NCI-H446 treated with DMSO at 0.1 percent for 48 hours (cell line): ENCODE results near the gene PDE4B.
"Not testable (repeated sequence)": the region's sequence is repeated elsewhere in the genome, so short reads cannot be mapped to it uniquely, and the experiment has no call there.

Experiments
- DNase-seq: peaks from one replicate; lab custom pipeline; 2025; lab: John Stamatoyannopoulos, UW

Gene PDE4B

DNA sequence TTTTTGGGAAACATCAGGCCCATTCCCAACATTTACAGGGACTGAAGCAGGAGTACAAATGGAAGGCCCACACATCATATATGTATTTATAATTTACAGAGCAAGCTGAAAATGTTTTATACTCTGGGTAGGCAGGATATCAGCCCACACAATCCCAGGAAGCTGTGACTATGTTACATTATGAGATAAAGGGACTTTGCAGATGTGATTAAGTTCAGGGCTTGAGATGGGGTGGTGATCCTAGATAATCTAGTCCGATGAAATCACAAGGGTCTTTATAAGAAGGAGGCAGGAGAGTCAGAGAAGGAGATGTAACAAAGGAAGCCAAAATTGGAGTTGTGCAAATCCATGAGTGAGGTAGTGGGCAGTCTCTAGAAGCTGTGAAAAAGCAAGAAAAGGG is 160.5 kb downstream of the PDE4B start:
- no peak for DNase-seq

DNA sequence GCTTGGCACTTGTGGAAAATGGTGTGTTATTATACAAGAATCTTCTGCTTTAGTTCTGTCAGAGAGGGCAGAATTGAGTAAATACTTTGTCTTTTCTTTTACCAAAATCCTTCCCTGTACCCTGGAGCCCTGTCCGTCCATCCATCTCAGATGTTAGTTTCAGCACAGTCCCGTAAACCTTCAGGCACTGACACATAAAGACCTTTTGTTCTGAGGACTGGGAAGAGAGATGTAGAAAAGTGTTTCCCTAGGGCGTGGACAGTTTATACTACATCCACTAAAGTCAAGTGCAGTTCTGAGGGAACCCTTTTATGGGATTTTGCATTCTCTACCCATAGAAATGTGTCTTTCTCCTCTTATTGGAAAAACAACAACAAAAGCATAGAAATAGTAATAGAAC is 162.4 kb downstream of the PDE4B start:
- DNase-seq, result no peak

DNA sequence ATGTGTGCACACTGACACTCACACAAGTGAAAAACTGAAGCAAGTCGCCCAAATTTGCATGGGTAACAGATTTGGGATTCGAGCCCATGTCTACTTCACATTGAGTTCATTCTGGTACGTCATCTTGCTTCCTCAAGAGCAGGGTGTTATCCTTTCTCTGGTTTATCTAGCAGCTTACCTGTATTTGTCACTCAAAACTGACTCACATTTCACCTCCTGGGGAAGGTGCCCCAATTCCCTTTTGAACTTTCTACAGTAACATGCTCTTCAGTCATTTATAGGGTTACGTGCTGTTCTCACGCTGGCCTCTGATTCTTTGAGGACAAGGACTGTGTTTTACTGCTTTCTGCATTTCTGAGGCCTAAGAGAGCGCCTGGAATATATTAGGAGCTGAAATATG is 162.8 kb downstream of the PDE4B start:
- DNase-seq, result no peak

DNA sequence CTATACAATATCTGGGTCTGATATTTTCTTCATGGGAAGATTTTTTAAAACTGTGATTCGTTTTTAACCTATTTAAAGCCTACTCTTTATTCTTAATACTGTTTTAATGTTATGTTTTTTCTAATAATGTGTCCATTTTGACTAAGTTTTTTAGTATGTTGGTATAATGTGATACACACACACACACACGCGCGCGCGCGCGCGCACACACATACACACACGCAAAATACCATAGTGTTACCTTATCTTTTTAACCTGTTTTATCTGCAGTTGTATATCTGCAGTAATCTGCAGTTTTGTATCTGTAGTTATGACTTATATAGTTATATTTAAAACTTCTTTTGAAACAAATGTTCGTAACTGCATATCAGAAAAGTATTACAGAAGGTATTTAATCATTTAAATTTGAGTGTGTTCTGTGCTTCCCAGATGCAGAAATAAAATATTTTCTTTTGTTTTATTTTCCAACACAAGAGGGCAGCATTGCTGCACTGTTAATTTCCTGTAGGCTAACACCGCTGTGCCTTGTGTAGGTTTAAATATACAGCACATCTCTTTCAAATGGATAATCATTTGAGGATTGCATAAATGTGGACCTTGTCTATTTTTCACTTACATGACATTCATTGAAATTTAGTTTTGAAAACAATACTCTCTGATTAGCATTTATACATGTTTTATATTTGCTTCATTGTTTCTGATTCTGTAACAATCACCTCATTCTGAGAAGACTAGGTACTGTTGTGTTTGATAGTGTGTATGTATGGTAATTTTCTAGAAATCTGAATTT is 166.1 kb downstream of the PDE4B start:
- DNase-seq, result peak; percentile 38

DNA sequence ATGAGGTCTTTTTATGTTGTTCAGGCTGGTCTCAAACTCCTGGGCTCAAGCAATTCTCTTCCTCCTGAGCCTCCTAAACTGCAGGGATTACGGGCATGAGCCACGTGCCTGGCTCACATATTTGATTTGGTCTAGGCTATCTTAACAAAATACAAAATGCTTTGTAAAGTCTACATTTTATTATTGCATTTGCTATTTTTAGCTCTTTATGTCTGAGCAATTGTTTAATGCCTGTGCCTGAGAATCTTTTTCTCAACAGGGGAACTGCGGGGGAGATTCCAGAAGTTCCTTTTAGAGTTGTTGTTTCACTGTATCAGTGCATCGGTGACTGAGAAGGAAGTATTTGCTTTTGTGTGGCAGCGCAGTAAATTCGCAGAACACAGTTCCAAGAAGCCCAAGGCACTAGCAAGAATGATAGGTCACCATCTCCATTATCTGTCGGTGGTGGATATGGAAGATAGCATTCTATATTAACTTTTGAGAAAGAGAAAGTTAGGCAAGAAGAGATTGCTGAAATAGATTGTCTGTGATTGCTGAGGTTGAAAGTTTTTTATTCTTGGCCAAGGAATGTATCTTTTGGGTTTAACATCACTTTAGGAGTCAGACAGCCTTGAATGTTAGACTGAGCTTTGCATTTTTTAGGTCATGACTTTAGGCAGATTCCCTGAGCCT is 167.3 kb downstream of the PDE4B start:
- no peak for DNase-seq

DNA sequence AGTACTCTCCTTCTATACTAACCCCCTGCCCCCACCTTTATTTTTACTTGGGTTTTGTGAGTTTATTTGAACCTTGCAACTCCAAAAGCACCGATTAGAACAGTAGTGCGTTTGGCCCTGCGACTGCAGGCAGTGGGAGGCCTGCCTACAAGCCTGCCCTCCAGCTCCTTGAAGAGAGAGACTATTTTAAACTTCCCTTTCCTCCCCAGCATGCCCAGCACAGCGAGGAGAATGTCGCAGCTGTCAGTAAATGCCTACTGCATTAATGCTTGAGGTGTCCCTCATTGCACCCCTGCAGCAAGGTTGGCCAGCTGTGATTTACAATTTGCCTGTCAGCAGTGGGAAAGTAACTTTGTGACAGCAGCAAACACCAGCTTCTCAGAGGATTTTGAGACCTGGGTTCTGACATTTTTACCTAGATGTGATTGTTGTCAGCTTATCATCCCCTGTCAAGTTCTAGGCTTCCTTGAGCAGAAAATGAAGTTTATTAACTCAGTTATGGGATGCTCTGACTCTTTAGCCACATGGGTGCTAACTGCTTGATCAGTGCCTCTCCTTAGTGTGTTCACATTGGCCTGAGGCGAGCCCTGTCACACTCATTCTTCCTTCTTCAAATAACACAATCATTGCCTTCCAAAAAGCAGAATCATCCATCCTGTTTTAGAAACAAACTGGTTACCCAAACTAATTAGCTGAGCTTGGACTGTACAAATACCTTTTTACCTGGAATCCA is 170.6 kb downstream of the PDE4B start:
- DNase-seq, result no peak

DNA sequence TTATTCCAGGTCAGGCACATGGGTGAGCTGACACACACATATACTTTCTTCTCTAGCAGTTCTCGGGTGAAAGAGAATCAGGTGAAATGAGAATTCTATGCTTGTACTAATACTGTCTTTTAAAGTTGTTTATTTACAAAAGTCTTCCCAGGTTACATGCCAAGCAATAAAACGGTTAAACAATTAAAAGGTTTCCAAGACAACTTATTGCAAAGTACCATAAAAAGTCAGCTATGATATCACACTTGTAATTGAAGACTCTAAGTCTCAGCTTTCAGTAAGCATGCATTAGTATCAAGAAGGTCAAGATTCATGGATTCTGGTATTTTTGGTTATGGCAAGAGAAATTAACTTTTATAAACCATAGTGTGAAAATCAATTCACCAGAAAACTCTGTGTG is 171.4 kb downstream of the PDE4B start:
- no peak for DNase-seq

DNA sequence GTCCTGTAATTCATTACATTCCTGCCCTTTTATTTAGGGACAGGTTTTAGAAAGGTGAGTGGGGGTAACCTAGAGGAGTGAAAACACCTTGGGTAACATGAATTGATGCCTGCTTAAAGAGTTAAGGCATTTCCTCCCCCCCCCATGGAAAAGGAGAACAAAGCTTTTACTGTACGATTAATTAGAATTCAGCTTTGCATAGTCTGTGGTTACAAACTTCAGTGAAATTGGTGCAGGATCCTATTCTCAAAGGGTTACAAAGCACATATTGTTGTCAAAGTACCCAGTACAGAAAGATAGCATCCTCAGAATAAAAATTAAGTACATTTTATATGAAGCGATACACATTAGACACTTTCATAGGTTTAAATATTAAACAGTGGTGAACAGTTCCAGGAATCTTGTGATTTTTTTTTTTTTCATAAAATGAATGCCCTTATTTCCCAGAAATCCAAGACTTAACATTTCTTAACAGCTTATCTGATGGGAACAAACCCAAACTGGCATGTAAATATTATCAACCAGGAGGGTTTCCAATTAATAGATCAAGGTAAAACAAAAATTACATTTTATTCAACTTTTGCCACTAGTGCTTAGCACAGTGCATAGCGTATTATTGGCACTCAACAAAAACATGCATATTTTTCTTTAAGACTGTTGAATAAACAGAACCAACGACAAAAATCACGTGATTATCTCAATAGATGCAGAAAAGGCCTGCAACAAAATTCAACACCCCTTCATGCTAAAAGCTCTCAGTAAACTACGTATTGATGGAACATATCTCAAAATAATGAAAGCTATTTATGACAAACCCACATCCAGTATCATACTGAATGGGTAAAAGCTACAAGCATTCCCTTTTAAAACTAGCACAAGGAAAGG is 172.7 kb downstream of the PDE4B start:
- no peak for DNase-seq

DNA sequence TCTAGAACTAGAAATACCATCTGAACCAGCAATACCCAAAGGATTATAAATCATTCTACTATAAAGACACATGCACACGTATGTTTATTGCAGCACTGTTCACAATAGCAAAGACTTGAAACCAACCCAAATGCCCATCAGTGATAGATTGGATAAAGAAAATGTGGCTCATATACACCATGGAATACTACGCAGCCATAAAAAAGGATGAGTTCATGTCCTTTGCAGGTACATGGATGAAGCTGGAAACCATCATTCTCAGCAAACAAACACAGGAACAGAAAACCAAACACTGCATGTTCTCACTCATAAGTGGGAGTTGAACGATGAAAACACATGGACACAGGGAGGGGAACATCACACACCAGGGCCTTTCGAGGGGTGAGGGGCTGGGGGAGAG is 174.8 kb downstream of the PDE4B start:
- not testable (repeated sequence) for DNase-seq

DNA sequence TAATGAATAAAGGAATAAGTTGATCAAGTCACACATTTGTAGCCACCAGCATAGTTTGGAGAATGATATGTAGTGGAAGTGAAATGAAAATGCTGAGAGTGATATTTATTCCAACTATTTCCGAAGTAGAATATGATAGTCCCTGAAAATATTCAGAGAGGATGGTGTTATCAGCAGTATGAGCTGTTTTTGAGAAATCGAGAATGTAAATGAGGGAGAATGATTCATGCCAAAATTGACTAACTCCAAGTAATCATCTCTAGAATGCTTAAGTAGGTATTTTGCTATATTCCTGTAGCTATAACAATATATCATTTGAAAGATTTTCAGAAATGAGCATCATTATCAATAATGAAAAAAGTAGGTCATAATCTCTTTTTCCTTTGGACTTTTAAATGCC is 178.9 kb downstream of the PDE4B start:
- DNase-seq, result no peak

DNA sequence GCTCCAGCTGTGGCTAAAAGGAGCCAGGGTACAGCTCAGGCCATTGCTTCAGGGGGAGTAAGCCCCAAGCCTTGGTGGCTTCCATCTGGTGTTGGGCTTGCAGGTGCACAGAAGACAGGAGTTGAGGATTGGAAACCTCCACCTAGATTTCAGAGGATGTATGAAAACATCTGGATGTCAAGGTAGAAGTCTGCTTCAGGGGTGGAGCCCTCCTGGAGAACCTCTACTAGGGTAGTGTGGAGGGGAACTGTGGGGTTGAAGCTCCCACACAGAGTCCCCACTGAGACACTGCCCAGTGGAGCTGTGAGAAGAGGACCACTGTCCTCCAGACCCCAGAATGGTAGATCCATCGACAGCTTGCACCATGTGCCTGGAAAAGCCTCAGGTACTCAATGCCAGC is 183.0 kb downstream of the PDE4B start:
- no peak for DNase-seq

DNA sequence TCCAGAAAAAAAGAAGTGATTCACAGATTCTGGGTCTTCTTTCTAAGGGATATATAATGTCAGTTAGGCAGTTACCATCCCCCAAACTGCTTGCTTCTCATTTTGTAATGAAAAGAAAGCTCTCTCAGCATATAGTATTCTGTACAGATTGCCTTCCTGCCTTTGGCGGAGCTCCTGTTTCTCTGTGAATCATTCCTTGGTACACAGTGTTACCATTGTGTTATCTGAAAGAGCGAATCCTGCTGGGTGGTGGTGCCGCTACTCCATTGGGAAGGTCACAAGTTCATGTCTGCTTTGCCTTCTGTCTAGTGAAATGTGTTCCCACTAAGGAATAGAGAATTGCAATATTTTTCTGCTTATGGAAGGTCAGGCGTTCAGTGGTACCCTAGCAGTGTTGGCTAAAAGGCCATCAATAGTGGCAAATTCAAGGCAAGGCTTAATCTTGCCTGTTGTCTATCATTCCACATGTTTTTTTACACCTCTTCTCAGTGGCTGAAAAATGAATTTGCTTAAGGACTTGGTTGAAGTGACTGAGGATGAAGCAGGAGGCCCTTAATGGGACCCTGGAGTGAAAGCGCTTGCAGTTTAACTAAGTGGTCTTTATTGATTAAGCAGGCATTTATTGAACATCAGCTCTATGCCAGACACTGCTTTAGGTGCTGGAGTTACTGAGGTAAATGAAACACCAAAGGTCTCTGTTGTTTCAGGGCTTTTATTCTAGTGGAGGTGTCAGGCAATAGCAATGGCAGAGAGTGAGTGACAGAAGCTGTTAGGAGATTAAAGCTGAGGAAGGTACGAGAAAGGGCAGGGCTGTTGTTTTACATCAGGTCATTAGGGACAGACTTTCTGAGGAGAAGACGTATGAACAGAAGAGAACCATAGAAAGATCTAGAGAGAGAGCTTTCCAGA is 186.7 kb downstream of the PDE4B start:
- DNase-seq, result peak; percentile 49

DNA sequence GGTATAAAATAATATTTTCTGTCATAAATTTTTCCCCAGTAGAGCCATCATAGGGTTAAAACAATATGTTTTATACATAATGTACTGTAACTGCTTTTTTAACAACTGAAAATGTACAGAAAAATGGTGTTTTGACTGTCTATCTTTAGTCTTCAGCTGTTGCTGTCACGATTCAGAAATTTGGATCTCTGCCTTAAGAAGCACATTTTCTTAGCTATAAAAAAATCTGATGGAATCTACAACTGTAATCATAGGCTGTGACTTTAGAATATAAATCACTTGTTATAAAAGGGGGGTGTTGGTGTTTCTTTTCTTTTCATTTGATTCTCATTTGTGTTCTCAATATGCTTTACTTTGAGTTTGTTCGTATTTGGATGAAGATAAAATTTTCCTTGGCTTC is 187.5 kb downstream of the PDE4B start:
- no peak for DNase-seq

DNA sequence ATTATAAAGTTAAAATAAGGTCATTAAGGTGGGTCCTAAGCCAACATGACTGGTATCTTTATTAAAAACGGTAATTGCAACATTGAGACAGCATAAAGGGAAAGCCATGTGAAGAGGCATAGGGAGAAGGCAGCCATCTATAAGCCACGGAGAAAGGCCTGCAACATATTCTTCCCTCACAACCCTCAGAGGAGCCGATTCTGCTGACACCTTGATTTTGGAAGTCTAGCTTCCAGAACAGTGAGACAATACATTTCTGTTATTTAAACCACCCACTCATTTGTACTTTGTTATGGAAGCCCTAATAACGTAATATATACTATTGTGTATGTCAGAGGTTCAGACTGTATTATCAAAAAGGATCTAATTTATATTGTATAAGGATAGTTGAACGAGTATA is 190.8 kb downstream of the PDE4B start:
- no peak for DNase-seq

DNA sequence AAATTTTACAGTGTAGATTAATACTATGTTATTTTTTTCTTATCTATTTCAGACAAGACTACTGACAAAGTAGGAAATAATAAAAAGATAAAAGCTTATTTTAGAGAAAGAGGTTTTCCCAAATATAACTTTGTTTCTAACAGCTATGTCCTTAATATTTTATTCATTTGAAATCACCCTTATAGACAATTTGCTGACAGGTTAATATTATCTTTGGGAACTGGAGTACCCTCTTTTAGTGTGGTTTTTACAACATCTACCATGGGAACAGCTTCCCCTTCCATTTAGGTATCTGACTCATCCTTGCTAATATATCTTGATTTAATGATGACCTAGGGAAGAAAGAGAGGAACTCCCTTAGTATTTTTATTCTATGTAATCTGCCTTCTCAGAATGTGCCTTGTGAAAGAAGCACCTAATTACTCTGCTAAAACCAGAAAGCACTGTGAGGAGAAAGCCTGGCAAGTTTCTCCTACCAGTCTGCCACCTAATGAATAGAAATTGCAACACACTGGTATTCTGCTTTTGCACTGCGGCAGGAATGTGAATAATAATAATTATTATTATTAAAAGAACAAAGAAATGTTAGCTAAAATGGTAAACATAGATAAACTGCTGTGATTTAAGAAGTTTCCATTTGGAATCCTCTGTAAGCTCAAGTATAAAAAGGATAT is 192.8 kb downstream of the PDE4B start:
- no peak for DNase-seq

DNA sequence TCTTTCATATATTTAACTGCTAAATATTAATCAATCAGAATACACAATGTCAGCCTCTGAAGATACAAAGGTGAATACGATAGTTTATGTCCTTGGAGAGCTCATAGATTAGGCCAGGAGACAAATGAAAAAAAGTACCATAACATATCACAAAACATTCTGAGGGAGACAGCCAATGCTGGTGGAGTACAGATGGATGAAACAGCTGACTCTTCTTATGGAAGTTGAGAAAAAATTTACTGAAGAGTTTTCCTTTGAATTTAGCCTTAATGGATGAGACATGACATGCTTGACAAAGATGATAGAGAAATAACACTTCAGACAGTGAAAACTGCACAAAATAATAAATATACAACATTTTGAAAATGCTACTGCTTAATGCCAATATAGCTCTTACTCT is 193.5 kb downstream of the PDE4B start:
- DNase-seq, result no peak

DNA sequence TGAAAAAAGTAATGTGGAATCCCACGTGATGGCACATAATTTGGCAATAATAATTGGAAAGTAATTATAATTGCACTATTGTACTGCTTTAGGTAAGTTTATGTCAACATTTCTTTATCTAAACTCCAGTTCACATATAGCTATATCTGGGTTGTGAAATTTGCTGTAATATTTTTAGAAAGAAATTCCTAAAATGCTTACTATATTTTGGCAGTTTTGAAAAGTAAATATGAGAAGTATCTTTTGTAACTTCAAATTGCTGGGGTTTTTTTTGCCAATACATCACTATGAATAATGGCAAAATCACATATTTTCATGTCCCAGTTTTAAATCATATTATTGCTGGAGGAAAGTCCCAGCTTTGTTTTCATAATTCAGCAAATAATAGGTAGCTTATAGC is 197.5 kb downstream of the PDE4B start:
- DNase-seq, result no peak

DNA sequence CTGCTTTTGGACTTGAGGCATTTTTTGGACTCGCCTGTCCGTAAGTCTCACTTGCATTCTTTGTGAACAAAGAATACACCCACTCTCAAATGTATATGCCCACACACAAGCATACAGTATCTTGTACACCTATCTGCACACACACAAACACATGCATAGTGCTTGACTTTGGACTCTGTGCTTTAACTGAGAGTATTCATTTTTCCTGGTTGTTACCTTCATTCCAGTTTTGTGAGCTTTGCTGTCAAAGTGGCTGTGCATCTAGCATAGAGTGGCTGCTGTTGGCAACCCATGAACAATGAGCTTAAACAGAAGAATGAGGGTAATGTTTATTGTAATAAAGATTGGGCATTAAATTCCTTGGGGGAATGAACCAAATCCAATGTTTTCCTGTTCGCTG is 199.0 kb downstream of the PDE4B start:
- DNase-seq, result no peak

DNA sequence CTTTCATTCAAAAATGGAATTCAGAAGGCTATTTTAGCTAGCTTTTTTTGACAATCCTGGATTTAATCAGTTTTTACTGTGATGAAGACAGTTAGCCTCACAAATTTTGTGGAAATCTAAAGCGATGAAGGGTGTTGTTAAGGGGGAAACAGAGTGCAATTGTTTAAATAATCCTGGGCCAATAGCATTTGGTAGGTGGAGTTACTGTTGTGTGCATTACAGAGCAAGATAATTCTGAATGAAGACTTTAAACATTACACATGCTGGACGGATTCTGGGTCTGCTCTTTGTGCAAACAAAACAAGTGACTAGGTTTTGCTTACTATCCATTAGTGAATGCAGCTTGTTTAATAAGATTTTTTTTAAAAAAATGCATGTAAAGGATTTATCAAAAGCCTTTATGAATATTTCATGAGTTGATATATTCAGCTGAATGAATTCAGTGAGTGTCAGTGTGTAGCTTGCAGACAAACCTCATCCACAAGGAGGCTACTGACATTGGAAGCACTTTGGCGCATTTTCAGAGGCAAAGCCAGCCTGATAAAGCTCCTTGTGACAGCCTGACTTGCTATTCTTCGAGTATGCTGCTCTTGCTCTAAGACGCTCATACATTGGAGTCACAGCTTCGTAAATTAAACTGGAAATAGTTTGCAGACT is 199.6 kb downstream of the PDE4B start:
- no peak for DNase-seq

DNA sequence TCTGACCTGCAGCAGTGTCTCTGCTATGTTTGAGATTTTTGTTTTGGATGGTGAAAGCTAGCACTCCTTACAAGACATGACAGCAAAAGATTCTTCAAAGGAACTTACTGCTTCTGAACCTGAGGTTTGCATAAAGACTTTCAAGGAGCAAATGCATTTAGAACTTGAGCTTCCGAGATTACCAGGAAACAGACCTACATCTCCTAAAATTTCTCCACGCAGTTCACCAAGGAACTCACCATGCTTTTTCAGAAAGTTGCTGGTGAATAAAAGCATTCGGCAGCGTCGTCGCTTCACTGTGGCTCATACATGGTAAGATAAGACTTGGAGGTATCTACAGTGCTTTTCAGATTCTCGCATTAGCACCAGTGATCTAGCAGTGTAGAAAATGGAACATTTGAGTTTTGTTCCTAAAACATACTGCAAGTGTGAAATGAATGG is 200.2 kb downstream of the PDE4B start:
- DNase-seq, result no peak
